Measurements from ENCODE around the gene OR6C65.

OR6C65 gene

DNA sequence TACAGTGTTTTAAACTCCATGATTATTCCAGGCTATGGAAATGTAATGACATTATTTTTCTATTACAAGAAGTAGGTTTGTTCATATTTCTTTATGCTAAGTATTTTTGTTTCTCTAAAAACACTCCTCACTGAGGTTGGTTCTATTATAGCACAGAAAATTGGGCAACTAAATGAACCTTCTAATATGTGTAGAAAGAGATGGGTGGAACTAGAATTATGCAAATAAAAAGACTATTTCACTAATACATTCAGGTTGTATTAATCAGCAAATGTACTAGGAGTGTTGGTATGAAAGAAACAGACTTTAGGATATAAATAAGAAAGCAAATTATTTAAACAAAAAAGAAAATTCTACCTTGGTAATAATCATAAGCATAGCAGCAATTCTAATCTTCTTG is 48.5 kb downstream of the OR6C65 start:
- no peak for DNase-seq
